CD4-positive, alpha-beta T cell (primary cell): Measurements from ENCODE around the gene ZDHHC12. TPM values are rescaled to one million over a fixed set of nuclear protein-coding genes. Genes with fewer than 3 reads are reported as not detected.

Experiments
- ATAC-seq: fragments of 200-7000 bp; cut with Tn5 transposase; one replicate; pipeline ENCODE4 v1.10.0; 2022; ENCODE audit warnings: mild to moderate bottlenecking; ENCODE audit not compliant: poor library complexity
- CTCF ChIA-PET: fragments of 350-600 bp; sonication (Branson Sonifier 250); formaldehyde crosslinking; loops from one replicate; lab custom pipeline; 2021; ENCODE audit warnings: antibody characterized with exemption, inconsistent platforms; lab: Charles Lee
- POLR2A ChIA-PET: fragments of 350-600 bp; sonication (Branson Sonifier 250); formaldehyde crosslinking; loops from one replicate; lab custom pipeline; 2021; ENCODE audit warnings: antibody characterized with exemption, inconsistent platforms; lab: Charles Lee
- DNase-seq, 14 experiments: peaks; one replicate each; pipeline ENCODE4 v3.0.0-alpha.2; 2013 to 2020; ENCODE audit warnings: mixed read lengths in 2 of 14
- H3K27ac ChIP-seq, 2 donors: one replicate each; pipeline versions ENCODE4 v1.5.1 to v1.7.0; 2013; ENCODE audit warnings: low read length in 2 of 2, low read depth in 1 of 2, mild to moderate bottlenecking in 1 of 2
- H3K27me3 ChIP-seq, 2 experiments: 1 replicate in 1 of 2; 2 replicates in 1 of 2; pipeline versions ENCODE4 v1.6.1 to v1.7.0; 2013; ENCODE audit warnings: low read length in 2 of 2, control low read depth in 1 of 2, mild to moderate bottlenecking in 1 of 2, moderate library complexity in 1 of 2; ENCODE audit not compliant: insufficient read depth in 2 of 2, control insufficient read depth in 1 of 2
- H3K36me3 ChIP-seq: one replicate; pipeline ENCODE4 v1.6.1; 2013; ENCODE audit warnings: low read length, control low read depth; ENCODE audit not compliant: insufficient read depth
- H3K4me1 ChIP-seq: one replicate; pipeline ENCODE4 v1.6.1; 2013; ENCODE audit warnings: low read length, control low read depth; ENCODE audit not compliant: insufficient read depth
- H3K4me3 ChIP-seq: one replicate; pipeline ENCODE4 v1.5.1; 2013; ENCODE audit warnings: mild to moderate bottlenecking, low read length, moderate library complexity
- H3K9me3 ChIP-seq, 2 experiments: 1 replicate in 1 of 2; 2 replicates in 1 of 2; pipeline versions ENCODE4 v1.6.1 to v1.7.0; 2013; ENCODE audit warnings: low read length in 2 of 2, mild to moderate bottlenecking in 2 of 2, control low read depth in 1 of 2, moderate library complexity in 1 of 2; ENCODE audit not compliant: control insufficient read depth in 1 of 2, insufficient read depth in 1 of 2
- H3K27ac Mint-ChIP-seq: one replicate; pipeline ENCODE4 v1.8.0; 2020; ENCODE audit warnings: mixed read lengths
- H3K27me3 Mint-ChIP-seq: one replicate; pipeline ENCODE4 v1.8.0; 2021; ENCODE audit warnings: mixed read lengths
- H3K36me3 Mint-ChIP-seq: one replicate; pipeline ENCODE4 v1.8.0; 2021; ENCODE audit warnings: low read depth, mixed read lengths
- H3K4me1 Mint-ChIP-seq: one replicate; pipeline ENCODE4 v1.8.0; 2021; ENCODE audit warnings: low read depth, mixed read lengths
- H3K4me3 Mint-ChIP-seq: one replicate; pipeline ENCODE4 v1.8.0; 2020; ENCODE audit warnings: mild to moderate bottlenecking, mixed read lengths
- H3K9me3 Mint-ChIP-seq: one replicate; pipeline ENCODE4 v1.8.0; 2020; ENCODE audit warnings: mixed read lengths
- CTCF ChIP-seq: fragments of 200-600 bp; IDR thresholded peaks from one replicate; pipeline ENCODE4 v1.8.0; 2022; ENCODE audit warnings: antibody characterized with exemption, mild to moderate bottlenecking
- intact Hi-C, 2 experiments: fragments of 100-400 bp; cut with DNase I in 1 of 2; cut with micrococcal nuclease in 1 of 2; formaldehyde crosslinking; loops; one replicate each; pipeline versions ENCODE4 v1.15.1 to v1.9.0; 2023 to 2025; cut with DNase I, micrococcal nuclease
- polyA plus RNA-seq, 2 donors: library from polyadenylated mRNA; unstranded; fragments of 120-200 nt; gene quantifications; one replicate each; pipeline ENCODE4 v1.2.1, GENCODE V29; 2013
- total RNA-seq, 174 experiments: library from RNA in 2 of 174; stranded (reverse) in 2 of 174; gene quantifications; one replicate each; pipeline ENCODE4 v1.2.3 and lab custom pipeline; 2021 to 2026

The ZDHHC12 gene
- total RNA-seq (10 to 100 TPM; 22.0 to 23.7 TPM), total RNA-seq (lab: John Stamatoyannopoulos, UW) (2.8 to 52.4 (median 17.9) reads per million in 172 experiments)
- 34.1 TPM for polyA plus RNA-seq (2013, experiment 1 of 2)
- 28.0 TPM for polyA plus RNA-seq (2013, experiment 2 of 2)

DNA sequence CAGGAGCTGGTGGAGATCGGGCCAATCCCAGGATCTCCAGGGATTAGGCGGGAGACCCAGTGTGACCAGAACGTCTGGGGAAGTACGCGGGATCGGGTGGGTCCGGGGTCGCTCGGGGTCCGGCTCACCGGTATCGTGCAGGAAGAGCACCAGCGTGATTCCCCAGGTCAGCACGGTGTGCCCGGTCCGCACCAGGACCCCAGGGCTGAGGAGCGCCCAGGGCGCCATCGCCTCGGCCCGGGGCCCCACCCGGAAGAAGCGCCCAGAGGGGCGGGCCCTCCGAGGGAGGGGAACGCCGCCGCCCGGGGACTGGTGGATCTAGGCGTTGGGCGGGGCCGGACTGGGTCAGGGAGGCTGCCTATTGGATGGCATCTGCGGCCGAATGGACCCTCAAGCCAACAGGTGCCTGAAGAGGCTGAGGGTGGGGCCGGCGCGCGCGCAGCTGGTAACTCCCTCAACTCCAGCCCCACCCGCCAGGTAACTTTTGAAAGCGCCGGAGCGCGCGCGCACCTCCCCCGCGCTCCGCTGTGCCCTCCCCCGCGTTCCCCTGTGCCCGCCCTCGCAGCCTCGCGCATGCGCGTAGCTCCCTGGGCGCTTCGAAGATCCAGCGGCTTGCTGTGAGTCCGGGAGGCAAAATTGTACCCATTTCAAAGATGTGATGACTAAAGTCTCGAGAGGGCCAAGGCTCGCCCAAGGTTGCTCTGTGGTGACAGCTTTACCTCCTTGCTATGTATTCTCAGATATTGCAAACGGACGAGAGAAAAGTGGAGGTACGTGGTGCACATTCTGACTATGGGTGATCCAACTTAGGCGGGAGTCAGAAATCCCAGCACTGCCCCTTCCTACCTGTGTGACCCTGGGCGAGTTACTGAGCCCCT lies at the start of gene ZDHHC12:
ZDHHC12 (minus strand) TSS at position 262 of the 878 bp plus-strand sequence; CDS start at position 228, 34 bp downstream.
- intact Hi-C loops: loop anchor here (2.0 to 10.0 kb wide), 5 partner anchors 33 to 67 kb away; partner anchors contain the start of genes ZER1 (in 2 of the 2), DYNC2I2 (in 1 of the 2) and SET (in 1 of the 2)
- Mint-ChIP-seq H3K36me3 (peaks cover 14% of the 10 kb centered on the region), H3K27me3 (no peaks in the 10 kb centered on the region), H3K27ac (peak within 1 kb of the TSS; percentile 86), H3K4me1 (peaks cover 33% of the 10 kb centered on the region), H3K9me3 (no peaks in the 10 kb centered on the region), H3K4me3 (peak within 1 kb of the TSS; percentile 95)
- Histone ChIP-seq H3K4me1 (peaks cover 53% of the 10 kb centered on the region), H3K9me3 (no peaks in the 10 kb centered on the region), H3K27me3 (no peaks in the 10 kb centered on the region), H3K4me3 (peak within 1 kb of the TSS; percentile 90), H3K36me3 (peaks cover 13% of the 10 kb centered on the region), H3K27ac (peak within 1 kb of the TSS; percentile 70 to 72)
- CTCF ChIA-PET: interaction anchor here (0.7 to 1.9 kb wide), 3 partner anchors 22 to 383 kb away, joined by 3 to 5 read pairs (median 4); partner anchors contain the start of genes ENDOG and PKN3
- no peak for TF ChIP-seq CTCF
- peak; percentile 97 to 100 (median 99) for DNase-seq
- peak; percentile 96 for ATAC-seq
- POLR2A ChIA-PET: interaction anchor here (0.5 to 3.5 kb wide), 30 partner anchors 9 to 474 kb away, joined by 3 to 33 read pairs (median 4); partner anchors contain the start of genes DOLK, DOLPP1, ENDOG and GLE1

GRCh38 chr9:128773049-128773448 lies 49.1 kb upstream of the ZDHHC12 start:
- CTCF ChIA-PET: interaction anchor here (0.6 to 1.3 kb wide), 2 partner anchors 45 to 179 kb away, joined by 3 to 8 read pairs; partner anchors contain the start of gene ENDOG
- POLR2A ChIA-PET: interaction anchor here (0.8 to 3.6 kb wide), 4 partner anchors 9 to 84 kb away, joined by 3 to 49 read pairs (median 14); partner anchors contain the start of genes SET, SPOUT1 and TBC1D13

More at GRCh38 chr9:128773049-128773448, 49.1 kb upstream of the ZDHHC12 start:
- Histone ChIP-seq H3K4me3 (no peak overlapping the region), H3K27ac (no peak overlapping the region), H3K4me1 (peaks cover 25% of the 10 kb centered on the region), H3K9me3 (peaks cover 0 to 6% of the 10 kb centered on the region in 2 experiments), H3K27me3 (no peaks in the 10 kb centered on the region), H3K36me3 (peaks cover 5% of the 10 kb centered on the region)
- Mint-ChIP-seq H3K4me1 (peaks cover 30% of the 10 kb centered on the region), H3K4me3 (peak overlapping the region; percentile 60), H3K36me3 (peaks cover 7% of the 10 kb centered on the region), H3K9me3 (no peaks in the 10 kb centered on the region), H3K27ac (peak overlapping the region; percentile 98), H3K27me3 (no peaks in the 10 kb centered on the region)
- intact Hi-C loops: loop anchor here (5.0 to 10.0 kb wide), 5 partner anchors 48 to 401 kb away; partner anchors contain the start of genes DYNC2I2 (in 1 of the 2), KYAT1 (in 1 of the 2), LRRC8A (in 1 of the 2) and PKN3 (in 1 of the 2)
- no peak for ATAC-seq
- TF ChIP-seq CTCF: no peak
- no peak for DNase-seq
